ENCODE results near the gene CENPE. TPM values are rescaled to one million over a fixed set of nuclear protein-coding genes. Genes with fewer than 3 reads are reported as not detected.

CENPE gene
- total and polyA plus RNA-seq, 3 donors from 2014 or later, result 0.96 to 9.1 (median 6.6) TPM

- H3K27me3 ChIP-seq, result no peaks in the 10 kb centered on the region
- peak; percentile 76 for DNase-seq
- H3K27ac ChIP-seq, result peak overlapping the region; percentile 87 to 93
- H3K36me3 ChIP-seq (ENCODE audit: low read depth, missing control alignments), result no peaks in the 10 kb centered on the region
- no peaks in the 10 kb centered on the region for H3K4me1 ChIP-seq
- no peaks in the 10 kb centered on the region for H3K9me3 ChIP-seq
- 0 to 1% methylated on average over 27 to 51 of the region's 82 CpGs for WGBS, 2 donors
- H3K4me3 ChIP-seq, result peak overlapping the region; percentile 77 to 82
- intact Hi-C loops (cut with DNase I; ENCODE audit: low total_unique reads), result no loop called here
- TF ChIP-seq, protein P1, sequence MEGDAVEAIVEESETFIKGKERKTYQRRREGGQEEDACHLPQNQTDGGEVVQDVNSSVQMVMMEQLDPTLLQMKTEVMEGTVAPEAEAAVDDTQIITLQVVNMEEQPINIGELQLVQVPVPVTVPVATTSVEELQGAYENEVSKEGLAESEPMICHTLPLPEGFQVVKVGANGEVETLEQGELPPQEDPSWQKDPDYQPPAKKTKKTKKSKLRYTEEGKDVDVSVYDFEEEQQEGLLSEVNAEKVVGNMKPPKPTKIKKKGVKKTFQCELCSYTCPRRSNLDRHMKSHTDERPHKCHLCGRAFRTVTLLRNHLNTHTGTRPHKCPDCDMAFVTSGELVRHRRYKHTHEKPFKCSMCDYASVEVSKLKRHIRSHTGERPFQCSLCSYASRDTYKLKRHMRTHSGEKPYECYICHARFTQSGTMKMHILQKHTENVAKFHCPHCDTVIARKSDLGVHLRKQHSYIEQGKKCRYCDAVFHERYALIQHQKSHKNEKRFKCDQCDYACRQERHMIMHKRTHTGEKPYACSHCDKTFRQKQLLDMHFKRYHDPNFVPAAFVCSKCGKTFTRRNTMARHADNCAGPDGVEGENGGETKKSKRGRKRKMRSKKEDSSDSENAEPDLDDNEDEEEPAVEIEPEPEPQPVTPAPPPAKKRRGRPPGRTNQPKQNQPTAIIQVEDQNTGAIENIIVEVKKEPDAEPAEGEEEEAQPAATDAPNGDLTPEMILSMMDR (IDR thresholded peaks at IDR 0.05), result no peak
- no peak for TF ChIP-seq POLR2A (IDR thresholded peaks at IDR 0.05)
Observed at GRCh38 chr4:103075894-103076746, 122.0 kb downstream of the CENPE start.

GRCh38 chr4:103075435-103075893 is 122.7 kb downstream of the CENPE start:
- Histone ChIP-seq H3K4me3 (peak overlapping the region; percentile 77 to 82), H3K27me3 (no peaks in the 10 kb centered on the region), H3K27ac (peak overlapping the region in 1 of 2 donors; percentile 93), H3K36me3 (ENCODE audit: low read depth, missing control alignments) (no peaks in the 10 kb centered on the region), H3K9me3 (no peaks in the 10 kb centered on the region), H3K4me1 (no peaks in the 10 kb centered on the region)
- no peak for DNase-seq
- intact Hi-C loops (cut with DNase I; ENCODE audit: low total_unique reads), result no loop called here
- 9% methylated on average over 4 of the region's 4 CpGs for WGBS, 2 donors
- no peak for TF ChIP-seq POLR2A (IDR thresholded peaks at IDR 0.05)
- TF ChIP-seq, protein P1 (IDR thresholded peaks at IDR 0.05), result no peak

DNA sequence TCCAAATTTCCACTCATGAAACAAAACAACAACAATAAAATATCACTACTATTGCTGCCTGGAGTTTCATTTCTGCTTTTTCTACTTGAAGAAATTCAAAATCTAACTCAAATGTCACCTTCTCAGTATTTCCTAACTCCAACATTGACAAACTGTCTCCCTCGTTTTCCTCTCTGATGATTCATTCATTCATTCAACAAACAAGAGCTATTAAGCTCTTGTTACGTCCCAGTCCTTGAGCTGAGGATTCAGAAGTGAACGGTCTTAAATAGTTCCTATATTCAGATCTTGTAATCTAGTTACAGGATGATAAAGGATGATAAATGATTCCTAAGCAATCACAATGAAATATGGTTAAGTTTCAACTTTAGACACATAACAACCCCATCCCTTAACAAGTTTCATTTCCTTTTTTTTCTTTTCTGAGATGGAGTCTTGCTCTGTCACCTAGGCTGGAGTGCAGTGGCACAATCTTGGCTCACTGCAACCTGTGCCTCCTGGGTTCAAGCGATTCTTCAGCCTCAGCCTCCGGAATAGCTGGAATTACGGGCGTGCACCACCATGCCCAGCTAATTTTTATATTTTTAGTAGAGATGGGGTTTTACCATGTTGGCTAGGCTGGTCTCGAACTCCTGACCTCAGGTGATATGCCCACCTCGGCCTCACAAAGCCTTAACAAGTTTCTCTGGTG is 123.3 kb downstream of the CENPE start:
- Histone ChIP-seq H3K4me1 (no peaks in the 10 kb centered on the region), H3K4me3 (no peak overlapping the region), H3K27ac (no peak overlapping the region), H3K9me3 (no peaks in the 10 kb centered on the region), H3K36me3 (ENCODE audit: low read depth, missing control alignments) (no peaks in the 10 kb centered on the region), H3K27me3 (no peaks in the 10 kb centered on the region)
- 59 to 66% methylated on average over 9 of the region's 9 CpGs for WGBS, 2 donors
- no peak for DNase-seq
- TF ChIP-seq, protein P1 (IDR thresholded peaks at IDR 0.05), result no peak
- TF ChIP-seq POLR2A (IDR thresholded peaks at IDR 0.05), result no peak
- intact Hi-C loops (cut with DNase I; ENCODE audit: low total_unique reads), result no loop called here

GRCh38 chr4:103073792-103074438 is 124.2 kb downstream of the CENPE start:
- DNase-seq, result no peak
- Histone ChIP-seq H3K27ac (no peak overlapping the region), H3K9me3 (no peaks in the 10 kb centered on the region), H3K4me1 (no peaks in the 10 kb centered on the region), H3K4me3 (no peak overlapping the region), H3K27me3 (no peaks in the 10 kb centered on the region), H3K36me3 (ENCODE audit: low read depth, missing control alignments) (no peaks in the 10 kb centered on the region)
- WGBS, 2 donors, result 95 to 96% methylated on average over 2 of the region's 2 CpGs
- TF ChIP-seq, protein P1 (IDR thresholded peaks at IDR 0.05), result no peak
- TF ChIP-seq POLR2A (IDR thresholded peaks at IDR 0.05), result no peak
- intact Hi-C loops (cut with DNase I; ENCODE audit: low total_unique reads), result no loop called here

All from testis (tissue), 3 donors.